Uterus (tissue), 2 donors: Measurements from ENCODE around the gene SLC4A5.

ENCODE experiments used
- POLR2A ChIP-seq, 2 donors: fragments of 450-650 bp; IDR thresholded peaks; one replicate each; pipeline ENCODE4 v1.6.1; 2016; ENCODE audit warnings: antibody characterized with exemption in 2 of 2, mild to moderate bottlenecking in 1 of 2, moderate library complexity in 1 of 2
- TF ChIP-seq, protein P1 (sequence below), 4 experiments: fragments of 200-600 bp in 2 of 4; fragments of 450-650 bp in 2 of 4; sonication (generic) in 2 of 4; IDR thresholded peaks; one replicate each; pipeline ENCODE4 v1.5.1; 2016 to 2019; ENCODE audit warnings: antibody characterized with exemption in 4 of 4, mild to moderate bottlenecking in 2 of 4, moderate library complexity in 1 of 4

- TF ChIP-seq, protein P1, sequence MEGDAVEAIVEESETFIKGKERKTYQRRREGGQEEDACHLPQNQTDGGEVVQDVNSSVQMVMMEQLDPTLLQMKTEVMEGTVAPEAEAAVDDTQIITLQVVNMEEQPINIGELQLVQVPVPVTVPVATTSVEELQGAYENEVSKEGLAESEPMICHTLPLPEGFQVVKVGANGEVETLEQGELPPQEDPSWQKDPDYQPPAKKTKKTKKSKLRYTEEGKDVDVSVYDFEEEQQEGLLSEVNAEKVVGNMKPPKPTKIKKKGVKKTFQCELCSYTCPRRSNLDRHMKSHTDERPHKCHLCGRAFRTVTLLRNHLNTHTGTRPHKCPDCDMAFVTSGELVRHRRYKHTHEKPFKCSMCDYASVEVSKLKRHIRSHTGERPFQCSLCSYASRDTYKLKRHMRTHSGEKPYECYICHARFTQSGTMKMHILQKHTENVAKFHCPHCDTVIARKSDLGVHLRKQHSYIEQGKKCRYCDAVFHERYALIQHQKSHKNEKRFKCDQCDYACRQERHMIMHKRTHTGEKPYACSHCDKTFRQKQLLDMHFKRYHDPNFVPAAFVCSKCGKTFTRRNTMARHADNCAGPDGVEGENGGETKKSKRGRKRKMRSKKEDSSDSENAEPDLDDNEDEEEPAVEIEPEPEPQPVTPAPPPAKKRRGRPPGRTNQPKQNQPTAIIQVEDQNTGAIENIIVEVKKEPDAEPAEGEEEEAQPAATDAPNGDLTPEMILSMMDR (IDR thresholded peaks at IDR 0.05) = no peak
- TF ChIP-seq POLR2A (IDR thresholded peaks at IDR 0.05) = no peak
These were observed 159.3 kb downstream of the SLC4A5 start for GRCh38 chr2:74183878-74184277.
